Fibroblast of skin of back (primary cell): Measurements from ENCODE around the gene ZNF606.
"Not testable (repeated sequence)": the region's sequence is repeated elsewhere in the genome, so short reads cannot be mapped to it uniquely, and the experiment has no call there.

ENCODE experiments used
- DNase-seq: peaks from one replicate; pipeline ENCODE4 v3.0.0-alpha.2; 2013

Gene ZNF606

DNA sequence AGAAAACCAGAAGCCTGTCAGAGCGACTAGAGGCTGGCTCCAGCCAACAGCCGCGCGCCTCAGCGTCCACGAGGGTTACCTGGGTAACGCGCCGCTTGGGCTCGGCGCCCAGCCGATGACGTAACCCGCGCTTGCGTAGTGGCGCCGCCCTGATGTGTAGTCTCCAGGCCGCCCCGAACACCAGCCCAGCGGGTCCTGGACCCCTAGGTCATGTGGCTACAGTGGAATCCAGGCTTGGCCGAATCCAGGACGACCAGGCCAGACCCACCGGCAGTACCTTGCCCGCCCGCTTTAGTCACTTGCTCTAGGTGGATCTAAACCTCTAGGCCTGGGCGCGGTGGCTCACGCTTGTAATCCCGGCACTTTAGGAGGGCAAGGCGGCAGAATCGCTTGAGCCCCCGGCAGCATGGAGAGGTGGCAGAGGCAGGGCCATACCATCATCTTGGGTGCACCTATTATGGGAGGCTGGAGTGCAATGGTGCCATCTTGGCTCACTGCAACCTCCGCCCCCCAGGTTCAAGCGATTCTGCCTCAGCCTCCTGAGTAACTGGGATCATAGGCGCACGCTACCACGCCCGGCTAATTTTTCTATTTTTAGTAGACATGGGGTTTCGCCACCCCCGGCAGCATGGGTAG, 7.2 kb upstream of the ZNF606 start:
- peak; percentile 66 for DNase-seq

- DNase-seq = peak; percentile 1
Observed at GRCh38 chr19:58009301-58009665, 6.7 kb upstream of the ZNF606 start.

- not testable (repeated sequence) for DNase-seq
Observed at GRCh38 chr19:58008877-58009276, 6.3 kb upstream of the ZNF606 start.

- no peak for DNase-seq
Observed at GRCh38 chr19:58007285-58007684, 4.7 kb upstream of the ZNF606 start.

DNA sequence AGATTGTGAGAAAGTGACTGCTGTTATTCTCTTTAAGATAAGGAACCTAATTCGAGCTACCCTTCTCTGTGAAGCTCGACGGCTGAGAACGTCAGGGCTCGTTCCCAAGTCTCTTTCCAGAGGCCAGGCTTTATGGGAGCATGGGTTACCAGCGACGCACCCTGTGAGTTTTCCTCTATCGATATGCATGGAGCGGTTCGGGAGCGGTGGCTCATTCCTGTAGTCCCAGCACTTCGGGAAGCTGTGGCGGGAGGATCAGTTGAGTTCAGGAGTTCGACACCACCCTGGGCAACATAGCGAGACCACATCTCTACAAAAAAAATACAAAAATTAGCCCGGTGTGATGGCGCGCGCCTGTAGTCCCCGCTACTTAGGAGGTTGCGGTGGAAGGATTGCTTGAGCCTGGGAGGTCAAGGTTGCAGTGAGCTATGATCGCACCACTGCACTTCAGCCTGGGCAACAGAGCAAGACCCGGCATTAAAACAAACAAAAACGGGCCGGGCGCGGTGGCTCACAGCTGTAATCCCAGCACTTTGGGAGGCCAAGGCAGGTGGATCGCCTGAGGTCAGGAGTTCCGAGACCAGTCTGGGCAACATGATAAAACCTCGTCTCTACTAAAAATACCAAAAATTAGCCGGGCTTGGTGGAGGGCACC, 681 bp upstream of the ZNF606 start:
- DNase-seq = no peak

GRCh38 chr19:58001895-58002369, 688 bp downstream of the ZNF606 start:
- DNase-seq = peak; percentile 23

- no peak for DNase-seq
Observed at GRCh38 chr19:58000677-58001076, 1.9 kb downstream of the ZNF606 start.

DNA sequence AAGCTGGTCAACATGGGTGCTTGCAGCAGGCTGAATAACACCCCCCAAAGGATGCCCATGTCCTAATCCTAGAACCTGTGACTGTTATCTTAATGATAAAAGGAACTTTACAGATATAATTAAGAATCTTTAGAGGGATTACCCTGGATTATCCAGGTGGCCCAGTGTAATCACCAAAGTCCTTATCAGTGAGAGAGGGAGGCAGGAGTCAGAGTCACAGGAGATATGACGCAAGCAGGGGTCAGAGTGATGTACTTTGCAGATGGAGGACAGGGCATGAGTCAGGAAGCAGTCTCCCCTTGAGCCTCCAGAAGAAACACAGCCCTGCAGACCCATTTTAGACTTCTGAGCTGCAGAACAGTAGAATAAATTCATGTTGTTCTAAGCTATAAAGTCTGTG, 9.8 kb downstream of the ZNF606 start:
- DNase-seq = no peak

DNA sequence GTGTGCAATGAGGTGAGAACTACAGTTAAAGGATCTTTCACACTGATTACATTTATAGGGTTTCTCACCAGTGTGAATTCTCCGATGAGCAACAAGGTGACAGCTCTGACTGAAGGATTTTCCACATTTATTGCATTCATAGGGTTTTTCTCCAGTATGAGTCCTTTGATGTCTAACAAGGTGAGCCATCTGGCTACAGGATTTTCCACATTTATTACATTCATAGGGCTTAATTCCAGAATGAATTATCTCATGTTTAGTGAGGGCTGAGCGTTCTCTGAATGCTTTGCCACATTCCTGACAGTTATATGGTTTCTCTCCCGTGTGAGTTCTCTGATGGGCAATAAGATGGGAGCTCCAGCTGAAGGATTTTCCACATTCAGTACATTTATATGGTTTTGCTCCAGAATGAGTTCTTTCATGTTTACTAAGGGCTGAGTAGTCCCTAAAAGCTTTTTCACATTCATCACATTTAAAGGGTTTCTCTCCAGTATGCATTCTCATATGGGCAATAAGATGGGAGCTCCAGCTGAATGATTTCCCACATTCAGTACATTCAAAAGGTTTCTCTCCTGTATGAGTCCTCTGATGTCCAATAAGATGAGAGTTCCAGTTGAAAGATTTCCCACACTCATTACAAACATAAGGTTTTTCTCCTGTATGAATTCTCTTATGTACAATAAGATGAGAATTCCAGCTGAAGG, 23.9 kb downstream of the ZNF606 start:
- DNase-seq = peak; percentile 3

GRCh38 chr19:57974434-57974833, 28.2 kb downstream of the ZNF606 start, which contains the start of gene C19orf18:
TSS of gene C19orf18 (minus strand) at chr19:57974534. CDS start at chr19:57974432, 102 bp downstream.
- DNase-seq = no peak

DNA sequence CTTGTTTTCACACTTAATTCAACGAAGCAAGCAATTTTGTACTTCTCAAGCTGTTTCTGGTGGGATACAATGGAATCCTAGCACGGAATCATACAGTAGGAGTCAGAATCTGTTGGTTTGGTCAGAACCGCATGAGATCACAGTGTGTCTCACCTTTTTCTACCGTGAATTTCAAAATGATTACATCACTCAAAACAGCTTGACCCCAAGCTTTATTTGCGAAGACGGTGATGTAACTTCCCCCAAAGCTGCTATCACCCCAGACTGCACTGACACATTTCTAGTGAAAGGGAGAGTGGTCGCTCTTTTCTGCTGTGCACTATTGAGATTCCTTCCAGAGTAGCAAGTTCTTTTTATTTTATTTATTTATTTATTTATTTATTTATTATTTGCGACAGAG, 37.9 kb downstream of the ZNF606 start:
- no peak for DNase-seq

DNA sequence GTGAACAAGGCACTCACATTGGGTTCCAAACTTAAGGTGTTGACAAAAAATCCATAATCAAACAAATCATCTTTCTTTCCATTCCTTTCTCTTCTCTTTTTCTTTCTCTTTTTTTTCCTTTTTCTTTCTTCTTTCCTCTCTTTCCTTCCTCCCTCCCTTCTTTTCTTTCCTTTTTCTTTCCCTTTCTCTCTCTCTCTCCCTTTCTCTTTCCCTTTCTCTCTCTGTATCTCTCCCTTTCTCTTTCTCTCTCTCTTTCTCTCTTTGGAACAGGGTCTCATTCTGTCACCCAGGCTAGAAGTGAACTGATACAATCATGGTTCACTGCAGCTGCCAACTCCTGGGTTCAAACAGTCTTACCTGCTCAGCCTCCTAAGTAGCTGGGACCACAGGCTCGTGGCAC, 40.8 kb downstream of the ZNF606 start:
- DNase-seq = no peak

GRCh38 chr19:57954996-57955395, 47.6 kb downstream of the ZNF606 start:
- no peak for DNase-seq

DNA sequence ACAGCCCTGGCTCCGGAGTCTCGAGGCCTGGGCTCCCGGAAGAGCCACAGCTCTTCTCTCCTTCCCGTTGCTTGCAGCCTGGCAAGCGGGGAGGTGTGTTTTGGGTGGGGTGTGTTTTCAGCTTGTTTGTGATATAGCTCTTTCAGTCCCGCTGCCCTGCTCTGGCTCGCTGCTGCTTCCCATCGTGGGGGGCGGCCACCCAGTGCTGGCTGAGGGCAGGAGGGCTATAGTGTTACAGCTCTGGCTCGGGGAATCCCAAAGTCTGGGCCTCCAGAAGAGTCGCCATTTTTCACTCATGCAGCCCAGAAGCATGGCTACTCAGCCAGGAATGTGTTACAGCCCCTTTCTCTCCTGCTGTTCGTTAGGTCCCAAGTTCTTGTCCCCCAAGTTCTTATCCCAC, 52.9 kb downstream of the ZNF606 start:
- no peak for DNase-seq

DNA sequence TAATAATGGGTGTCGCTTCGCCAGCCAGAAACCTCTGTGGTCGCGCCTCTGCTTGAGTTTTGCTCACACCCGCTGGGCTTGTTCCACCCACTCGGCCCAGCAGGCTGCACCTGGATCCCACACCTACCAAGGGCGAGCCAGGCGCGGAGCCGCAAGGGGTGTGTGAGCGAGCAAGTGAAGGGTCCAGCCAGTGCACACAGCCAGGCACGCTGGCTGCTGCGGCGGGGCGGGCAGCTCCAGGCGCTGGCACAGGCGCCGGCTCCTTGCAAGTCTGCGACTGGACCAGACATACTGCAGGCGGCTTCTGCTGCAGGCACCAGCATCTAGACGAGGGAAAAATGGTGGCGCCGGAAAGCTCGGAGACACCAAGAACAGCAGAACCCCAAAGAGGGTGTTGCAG, 53.3 kb downstream of the ZNF606 start:
- no peak for DNase-seq

- peak; percentile 97 for DNase-seq
Observed at GRCh38 chr19:57947419-57948134, 55.0 kb downstream of the ZNF606 start, which contains the start of gene ZNF256. TSS of gene ZNF256 (minus strand) at chr19:57947706. CDS start at chr19:57947474, 232 bp downstream.

DNA sequence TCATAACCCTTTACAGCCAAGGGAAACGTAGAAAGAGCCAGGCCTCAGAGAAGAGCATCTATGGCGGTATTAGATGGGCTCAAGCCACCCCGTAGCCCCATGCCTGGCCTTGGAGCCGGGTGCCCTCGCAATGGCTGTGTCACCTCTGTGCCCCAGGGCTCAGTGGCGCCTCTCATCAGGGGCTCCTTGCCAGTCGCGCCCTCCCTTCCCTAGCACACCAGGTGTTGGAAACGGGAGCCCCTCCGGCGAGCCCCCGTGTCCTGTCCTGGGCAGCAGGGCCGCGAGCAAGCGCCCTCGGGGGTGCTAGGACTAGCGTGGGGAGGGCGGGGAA, 55.6 kb downstream of the ZNF606 start:
- no peak for DNase-seq

- DNase-seq = no peak
Observed at GRCh38 chr19:57946316-57946715, 56.3 kb downstream of the ZNF606 start.

DNA sequence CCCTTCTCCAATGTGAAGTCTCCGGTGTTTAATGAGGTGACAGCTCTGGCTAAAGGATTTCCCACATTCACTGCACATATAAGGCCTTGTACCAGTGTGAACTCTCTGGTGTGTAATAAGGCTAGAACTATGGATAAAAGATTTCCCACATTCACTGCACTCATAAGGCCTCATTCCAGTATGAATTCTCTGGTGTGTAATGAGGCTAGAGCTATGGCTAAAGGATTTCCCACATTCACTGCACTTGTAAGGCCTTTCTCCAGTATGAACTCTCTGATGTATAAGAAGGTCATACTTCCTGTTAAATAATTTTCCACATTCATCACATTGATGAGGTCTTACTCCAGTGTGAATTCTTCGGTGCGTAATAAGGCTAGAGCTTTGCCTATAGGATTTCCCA, 61.0 kb downstream of the ZNF606 start:
- no peak for DNase-seq

DNA sequence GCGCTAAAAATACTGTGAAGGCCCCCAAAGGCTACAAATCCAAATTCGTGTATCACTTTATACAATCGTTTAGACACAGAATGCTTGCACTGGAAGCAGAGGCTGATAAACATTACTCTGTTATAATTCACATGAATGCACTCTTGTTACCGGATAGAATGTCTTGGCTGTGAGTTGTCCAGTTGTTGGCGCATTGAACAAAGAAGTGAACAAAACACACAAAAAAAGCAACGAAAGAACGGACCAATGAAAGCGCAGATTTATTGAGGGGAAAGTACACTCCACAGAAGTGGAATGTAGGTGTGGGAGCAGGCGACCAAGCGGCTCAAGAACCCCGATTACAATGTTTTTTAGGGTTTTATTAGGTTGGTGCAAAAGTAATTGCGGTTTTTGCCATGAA, 66.9 kb downstream of the ZNF606 start:
- no peak for DNase-seq

DNA sequence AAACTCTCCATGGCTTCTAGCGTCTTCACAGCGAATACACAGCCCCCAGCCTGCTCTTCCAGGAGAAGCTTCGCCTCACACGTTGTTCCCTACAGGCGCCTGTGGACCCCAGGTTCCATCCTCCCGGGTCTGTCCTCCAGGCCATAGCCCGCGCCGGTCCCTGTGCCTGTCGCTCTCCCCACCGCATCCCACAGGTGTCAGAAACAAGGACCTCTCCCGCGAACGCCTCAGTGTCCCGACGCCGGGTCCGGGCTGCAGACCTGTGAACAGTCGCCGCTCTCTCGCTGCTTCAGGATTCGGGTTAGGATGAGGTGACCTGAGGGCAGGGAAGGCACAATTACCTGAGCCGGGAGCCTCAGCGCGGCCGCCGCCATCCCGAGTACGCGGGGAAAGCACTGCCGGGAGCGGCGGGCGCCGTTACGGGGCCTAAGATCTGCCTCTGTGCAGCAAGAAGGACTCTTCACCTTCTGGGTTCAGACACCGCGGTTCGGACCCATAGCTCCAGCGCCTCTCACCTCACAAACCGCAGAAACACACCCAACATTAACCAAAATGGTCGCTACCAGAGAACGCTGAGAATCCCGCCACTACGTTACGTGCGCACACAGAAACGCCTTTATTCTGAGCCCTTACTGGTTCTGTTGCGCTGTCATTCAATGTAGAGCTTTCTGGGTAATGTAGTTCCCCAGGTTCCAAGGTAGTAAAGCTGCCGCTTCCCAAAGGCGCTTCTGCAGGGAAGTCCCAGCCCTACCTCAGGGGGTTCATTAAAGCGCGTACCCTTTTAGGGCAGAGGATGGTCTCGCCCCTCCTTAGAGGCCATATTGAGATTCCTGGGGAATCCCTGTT, 67.6 kb downstream of the ZNF606 start, which contains the start of gene ZNF418:
Gene ZNF418 (minus strand): TSS at position 583 of the 846 bp plus-strand sequence. CDS start 1,580 bp downstream, outside the sequence.
- DNase-seq = peak; percentile 91

DNA sequence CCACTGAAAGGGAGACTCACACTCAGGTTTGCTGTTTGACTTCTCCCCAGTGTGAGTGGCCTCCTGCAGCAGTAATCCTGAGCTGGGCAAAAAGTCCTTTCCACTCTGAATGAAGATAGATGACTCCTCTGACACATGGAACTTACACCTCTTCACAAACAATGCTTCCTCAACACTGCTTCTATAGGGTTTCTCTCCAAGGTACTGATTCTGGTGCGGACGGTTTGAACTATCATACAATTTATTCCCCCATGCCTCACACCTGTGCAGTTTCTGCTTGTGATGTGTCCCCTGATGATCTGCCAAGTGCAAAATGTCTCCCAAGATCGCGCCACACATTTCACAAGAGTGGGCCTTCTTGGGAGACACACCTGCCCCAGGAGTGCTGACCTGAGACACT, 75.0 kb downstream of the ZNF606 start:
- no peak for DNase-seq
